Endothelial cell of umbilical vein (primary cell): Measurements from ENCODE around the gene TMEM106C.

Source experiments
- EZH2 ChIP-seq: IDR thresholded peaks from 2 replicates; pipeline ENCODE4 v1.6.1; 2012; ENCODE audit warnings: borderline replicate concordance, low read depth, mild to moderate bottlenecking, moderate library complexity, low read length, inconsistent platforms; ENCODE audit not compliant: severe bottlenecking
- FOS ChIP-seq: IDR thresholded peaks from 2 replicates; pipeline ENCODE4 v1.6.1; 2011; ENCODE audit warnings: mild to moderate bottlenecking, low read length, moderate library complexity, borderline replicate concordance; ENCODE audit not compliant: insufficient read depth
- JUN ChIP-seq: IDR thresholded peaks from 2 replicates; pipeline ENCODE4 v1.6.1; 2011; ENCODE audit warnings: borderline replicate concordance, low read depth; ENCODE audit not compliant: insufficient read length, insufficient read depth
- MYC ChIP-seq: IDR thresholded peaks from one replicate; pipeline ENCODE4 v1.6.1; 2011; ENCODE audit warnings: mild to moderate bottlenecking, low read depth, low read length
- POLR2A ChIP-seq: IDR thresholded peaks from 2 replicates; pipeline ENCODE4 v1.6.1; 2012; ENCODE audit warnings: low read depth, mild to moderate bottlenecking, control low read depth, low read length
- POLR2AphosphoS5 ChIP-seq: IDR thresholded peaks from 2 replicates; pipeline ENCODE4 v1.6.1; 2012; ENCODE audit warnings: low read depth, mild to moderate bottlenecking, control low read depth, low read length, moderate library complexity; ENCODE audit not compliant: insufficient read depth
- TF ChIP-seq, protein P1 (sequence below), 2 donors: IDR thresholded peaks; 1 replicate in 1 of 2; 2 replicates in 1 of 2; pipeline ENCODE4 v1.5.1; 2011; ENCODE audit warnings: low read length in 2 of 2, mild to moderate bottlenecking in 2 of 2, moderate library complexity in 2 of 2, control low read depth in 1 of 2, inconsistent platforms in 1 of 2, low read depth in 1 of 2; ENCODE audit not compliant: insufficient read depth in 1 of 2; ENCODE audit errors: extremely low read depth in 1 of 2
- TF ChIP-seq, protein P2 (sequence below): IDR thresholded peaks from 2 replicates; pipeline ENCODE4 v1.6.1; 2011; ENCODE audit not compliant: insufficient read depth, insufficient read length

- TF ChIP-seq, protein P1, sequence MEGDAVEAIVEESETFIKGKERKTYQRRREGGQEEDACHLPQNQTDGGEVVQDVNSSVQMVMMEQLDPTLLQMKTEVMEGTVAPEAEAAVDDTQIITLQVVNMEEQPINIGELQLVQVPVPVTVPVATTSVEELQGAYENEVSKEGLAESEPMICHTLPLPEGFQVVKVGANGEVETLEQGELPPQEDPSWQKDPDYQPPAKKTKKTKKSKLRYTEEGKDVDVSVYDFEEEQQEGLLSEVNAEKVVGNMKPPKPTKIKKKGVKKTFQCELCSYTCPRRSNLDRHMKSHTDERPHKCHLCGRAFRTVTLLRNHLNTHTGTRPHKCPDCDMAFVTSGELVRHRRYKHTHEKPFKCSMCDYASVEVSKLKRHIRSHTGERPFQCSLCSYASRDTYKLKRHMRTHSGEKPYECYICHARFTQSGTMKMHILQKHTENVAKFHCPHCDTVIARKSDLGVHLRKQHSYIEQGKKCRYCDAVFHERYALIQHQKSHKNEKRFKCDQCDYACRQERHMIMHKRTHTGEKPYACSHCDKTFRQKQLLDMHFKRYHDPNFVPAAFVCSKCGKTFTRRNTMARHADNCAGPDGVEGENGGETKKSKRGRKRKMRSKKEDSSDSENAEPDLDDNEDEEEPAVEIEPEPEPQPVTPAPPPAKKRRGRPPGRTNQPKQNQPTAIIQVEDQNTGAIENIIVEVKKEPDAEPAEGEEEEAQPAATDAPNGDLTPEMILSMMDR (IDR thresholded peaks at IDR 0.05; ENCODE audit: extremely low read depth in 1 of 2, insufficient read depth in 1 of 2, low read depth in 1 of 2, low read length in 2 of 2) = no peak
- no peak for TF ChIP-seq POLR2A
- TF ChIP-seq, protein P2, sequence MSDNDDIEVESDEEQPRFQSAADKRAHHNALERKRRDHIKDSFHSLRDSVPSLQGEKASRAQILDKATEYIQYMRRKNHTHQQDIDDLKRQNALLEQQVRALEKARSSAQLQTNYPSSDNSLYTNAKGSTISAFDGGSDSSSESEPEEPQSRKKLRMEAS = no peak
- TF ChIP-seq EZH2 = no peak
- no peak for TF ChIP-seq POLR2AphosphoS5
- no peak for TF ChIP-seq JUN
- no peak for TF ChIP-seq MYC
- TF ChIP-seq FOS = no peak
Observed at GRCh38 chr12:47938093-47938492, 25.3 kb upstream of the TMEM106C start.
